ENCODE data around the gene ADRA1B.
A peak's percentile ranks its signal among the peaks of the same experiment; 100 is the strongest.

The ADRA1B gene

GRCh38 chr5:159915904-159916840 is at the start of gene ADRA1B:
Gene ADRA1B, plus strand, starts transcription at chr5:159916482. Its CDS starts 424 bp downstream, at chr5:159916906.
- peak; percentile 51 for DNase-seq

- no peak for DNase-seq
Measured at GRCh38 chr5:159873680-159874079, 42.6 kb upstream of the ADRA1B start.

- no peak for DNase-seq
Measured at GRCh38 chr5:159874263-159874662, 42.0 kb upstream of the ADRA1B start.

GRCh38 chr5:159877016-159877415 is 39.3 kb upstream of the ADRA1B start:
- DNase-seq = no peak

GRCh38 chr5:159877894-159878448 is 38.3 kb upstream of the ADRA1B start:
- DNase-seq = no peak

- DNase-seq = no peak
Measured at GRCh38 chr5:159878988-159879471, 37.3 kb upstream of the ADRA1B start.

GRCh38 chr5:159880676-159881075 is 35.6 kb upstream of the ADRA1B start:
- DNase-seq = no peak

GRCh38 chr5:159881967-159882366 is 34.3 kb upstream of the ADRA1B start:
- no peak for DNase-seq

- DNase-seq = no peak
Measured at GRCh38 chr5:159883522-159883950, 32.7 kb upstream of the ADRA1B start.

GRCh38 chr5:159884917-159885620 is 31.2 kb upstream of the ADRA1B start:
- no peak for DNase-seq

- peak; percentile 48 for DNase-seq
Measured at GRCh38 chr5:159886296-159886695, 30.0 kb upstream of the ADRA1B start.

- peak; percentile 87 for DNase-seq
Measured at GRCh38 chr5:159887050-159887449, 29.2 kb upstream of the ADRA1B start.

GRCh38 chr5:159888860-159889259 is 27.4 kb upstream of the ADRA1B start:
- no peak for DNase-seq

- DNase-seq = no peak
Measured at GRCh38 chr5:159890141-159890540, 26.1 kb upstream of the ADRA1B start.

- DNase-seq = no peak
Measured at GRCh38 chr5:159891371-159891770, 24.9 kb upstream of the ADRA1B start.

GRCh38 chr5:159893040-159893695 is 23.1 kb upstream of the ADRA1B start:
- DNase-seq = no peak

- DNase-seq = no peak
Measured at GRCh38 chr5:159894149-159894720, 22.0 kb upstream of the ADRA1B start.

- no peak for DNase-seq
Measured at GRCh38 chr5:159897786-159898393, 18.4 kb upstream of the ADRA1B start.

- DNase-seq = no peak
Measured at GRCh38 chr5:159899067-159900049, 16.9 kb upstream of the ADRA1B start.

- DNase-seq = no peak
Measured at GRCh38 chr5:159901308-159901707, 15.0 kb upstream of the ADRA1B start.

- DNase-seq = no peak
Measured at GRCh38 chr5:159901772-159902171, 14.5 kb upstream of the ADRA1B start.

All from NCI-H1105 treated with DMSO at 0.1 percent for 48 hours (cell line).